HCT116 (cell line): ENCODE results near the gene ANXA2. TPM values are rescaled to one million over a fixed set of nuclear protein-coding genes. Genes with fewer than 3 reads are reported as not detected.
A peak's percentile ranks its signal among the peaks of the same experiment; 100 is the strongest.

Experiments used
- ATAC-seq: fragments of 200-7000 bp; cut with Tn5 transposase; 2 replicates; pipeline ENCODE4 v1.9.1; 2020; ENCODE audit warnings: mild to moderate bottlenecking, moderate library complexity
- Bru-seq: library from RNA; stranded (reverse); fragments of 400-500 nt; gene quantifications from one replicate; lab custom pipeline; 2021; lab: Mats Ljungman, UMichigan
- BruChase-seq, 2 experiments: library from RNA; stranded (reverse); fragments of 400-500 nt; gene quantifications; one replicate each; lab custom pipeline; 2021; lab: Mats Ljungman, UMichigan
- BruUV-seq: library from RNA; stranded (reverse); fragments of 400-500 nt; replicated peaks from 2 replicates; lab custom pipeline; 2021; lab: Mats Ljungman, UMichigan
- CTCF ChIA-PET: fragments of 300-600 bp; sonication (Branson Sonifier 250); formaldehyde crosslinking; loops from one replicate; lab custom pipeline; 2021; ENCODE audit warnings: antibody characterized with exemption; lab: Charles Lee
- POLR2A ChIA-PET: fragments of 300-600, 350-600 bp; sonication (Branson Sonifier 250); formaldehyde crosslinking; loops from one replicate; lab custom pipeline; 2021; ENCODE audit warnings: antibody characterized with exemption; lab: Charles Lee
- RAD21 ChIA-PET, 2 experiments: fragments of 300-600 bp; sonication (Branson Sonifier 250); formaldehyde crosslinking; loops; one replicate each; lab custom pipeline; 2023; ENCODE audit warnings: low total read pairs in 2 of 2; ENCODE audit not compliant: uncharacterized antibody in 2 of 2, unreplicated experiment in 2 of 2, low non-redundant PET in 1 of 2; lab: Charles Lee
- DNase-seq: peaks from one replicate; pipeline ENCODE4 v3.0.0-alpha.2; 2010; ENCODE audit warnings: low read depth, low spot score
- H2AFZ ChIP-seq: fragments of 200-600 bp; shearing (Covaris generic), sonication (generic); 2 replicates; pipeline ENCODE4 v1.6.1; 2017; ENCODE audit warnings: low read depth, mixed run types, mixed read lengths, antibody characterized with exemption, low read length; ENCODE audit not compliant: poor library complexity, severe bottlenecking
- H3K27ac ChIP-seq: 2 replicates; pipeline ENCODE4 v1.5.1; 2012; ENCODE audit warnings: low read depth, low read length
- H3K27me3 ChIP-seq: fragments of 200-600 bp; sonication (generic); 2 replicates; pipeline ENCODE4 v1.6.1; 2016; ENCODE audit warnings: mixed run types, low read length, mixed read lengths; ENCODE audit not compliant: insufficient read depth
- H3K36me3 ChIP-seq, 2 experiments: fragments of 200-500 bp in 1 of 2; fragments of 200-600 bp in 1 of 2; sonication (Bioruptor generic) in 1 of 2; sonication (generic) in 1 of 2; 2 replicates each; pipeline versions ENCODE4 v1.5.1 to v1.6.1; 2014 to 2016; ENCODE audit warnings: low read length in 2 of 2, inconsistent platforms in 1 of 2, mixed read lengths in 1 of 2, mixed run types in 1 of 2; ENCODE audit not compliant: insufficient read depth in 2 of 2, control insufficient read depth in 1 of 2
- H3K4me1 ChIP-seq, 2 experiments: fragments of 200-600 bp in 1 of 2; sonication (generic) in 1 of 2; 2 replicates each; pipeline versions ENCODE4 v1.5.1 to v1.6.1; 2012 to 2017; ENCODE audit warnings: low read length in 2 of 2, inconsistent platforms in 1 of 2, mild to moderate bottlenecking in 1 of 2, mixed read lengths in 1 of 2, mixed run types in 1 of 2, moderate library complexity in 1 of 2; ENCODE audit not compliant: insufficient read depth in 2 of 2, control insufficient read depth in 1 of 2
- H3K4me2 ChIP-seq: fragments of 200-600 bp; sonication (generic); 2 replicates; pipeline ENCODE4 v1.6.1; 2017; ENCODE audit warnings: mixed run types, low read length, mixed read lengths
- H3K4me3 ChIP-seq, 2 experiments: fragments of 200-600 bp in 1 of 2; sonication (generic) in 1 of 2; replicated peaks in 1 of 2; 2 replicates each; pipeline ENCODE4 v1.5.1; 2011 to 2016; ENCODE audit warnings: low read length in 2 of 2, control low read depth in 1 of 2, low read depth in 1 of 2, mild to moderate bottlenecking in 1 of 2, mixed read lengths in 1 of 2, mixed run types in 1 of 2
- H3K79me2 ChIP-seq: fragments of 200-600 bp; sonication (generic); 2 replicates; pipeline ENCODE4 v1.6.1; 2017; ENCODE audit warnings: mild to moderate bottlenecking, mixed run types, low read length, moderate library complexity, mixed read lengths; ENCODE audit not compliant: insufficient read depth
- H3K9ac ChIP-seq: fragments of 200-600 bp; sonication (generic); 2 replicates; pipeline ENCODE4 v1.6.1; 2016; ENCODE audit warnings: low read length, mixed read lengths
- H3K9me2 ChIP-seq: fragments of 200-600 bp; sonication (generic), shearing (Covaris generic); 2 replicates; pipeline ENCODE4 v1.6.1; 2017; ENCODE audit warnings: mixed run types, mild to moderate bottlenecking, moderate library complexity; ENCODE audit not compliant: insufficient read depth
- H3K9me3 ChIP-seq, 2 experiments: fragments of 200-500 bp in 1 of 2; fragments of 200-600 bp in 1 of 2; sonication (Bioruptor generic) in 1 of 2; sonication (generic) in 1 of 2; 2 replicates each; pipeline ENCODE4 v1.6.1; 2014 to 2017; ENCODE audit warnings: low read length in 2 of 2, mixed read lengths in 2 of 2, inconsistent platforms in 1 of 2, low read depth in 1 of 2, mild to moderate bottlenecking in 1 of 2, mixed run types in 1 of 2, moderate library complexity in 1 of 2; ENCODE audit not compliant: control insufficient read depth in 1 of 2, insufficient read depth in 1 of 2
- H4K20me1 ChIP-seq: fragments of 200-600 bp; sonication (generic), shearing (Covaris generic); 2 replicates; pipeline ENCODE4 v1.6.1; 2017; ENCODE audit warnings: mixed run types, mild to moderate bottlenecking, moderate library complexity; ENCODE audit not compliant: insufficient read depth
- CBX3 ChIP-seq: IDR thresholded peaks from 2 replicates; pipeline ENCODE4 v1.6.1; 2012; ENCODE audit warnings: low read depth
- CEBPB ChIP-seq: IDR thresholded peaks from 2 replicates; pipeline ENCODE4 v1.6.1; 2012; ENCODE audit warnings: low read depth
- EGR1 ChIP-seq: IDR thresholded peaks from 2 replicates; pipeline ENCODE4 v1.6.1; 2012; ENCODE audit warnings: low read depth
- ELF1 ChIP-seq: IDR thresholded peaks from 2 replicates; pipeline ENCODE4 v1.6.1; 2012; ENCODE audit warnings: low read depth, borderline replicate concordance
- EZH2 ChIP-seq: fragments of 200-600 bp; sonication (generic); IDR thresholded peaks from 2 replicates; pipeline ENCODE4 v1.6.1; 2017; ENCODE audit warnings: antibody characterized with exemption, mixed run types
- FOSL1 ChIP-seq: IDR thresholded peaks from 2 replicates; pipeline ENCODE4 v1.6.1; 2012; ENCODE audit warnings: low read depth
- JUND ChIP-seq: IDR thresholded peaks from 2 replicates; pipeline ENCODE4 v1.6.1; 2012
- POLR2A ChIP-seq: IDR thresholded peaks from 2 replicates; pipeline ENCODE4 v1.7.0; 2011; ENCODE audit warnings: borderline replicate concordance; ENCODE audit not compliant: insufficient read depth, insufficient read length; ENCODE audit errors: extremely low read depth
- POLR2AphosphoS5 ChIP-seq: IDR thresholded peaks from 2 replicates; pipeline ENCODE4 v1.6.1; 2011; ENCODE audit warnings: mild to moderate bottlenecking, low read depth, low read length, moderate library complexity
- RAD21 ChIP-seq: IDR thresholded peaks from 2 replicates; pipeline ENCODE4 v1.6.1; 2012; ENCODE audit warnings: low read depth, mild to moderate bottlenecking
- SIN3A ChIP-seq: IDR thresholded peaks from 2 replicates; pipeline ENCODE4 v1.6.1; 2012; ENCODE audit warnings: low read depth
- SP1 ChIP-seq: IDR thresholded peaks from 2 replicates; pipeline ENCODE4 v1.6.1; 2012; ENCODE audit warnings: low read depth
- TCF7L2 ChIP-seq: IDR thresholded peaks from 2 replicates; pipeline ENCODE4 v1.7.0; 2011; ENCODE audit warnings: borderline replicate concordance, inconsistent platforms; ENCODE audit not compliant: insufficient read depth, insufficient read length; ENCODE audit errors: extremely low read depth
- YY1 ChIP-seq: IDR thresholded peaks from 2 replicates; pipeline ENCODE4 v1.6.1; 2011; ENCODE audit warnings: low read length, low read depth, moderate library complexity, mild to moderate bottlenecking; ENCODE audit not compliant: insufficient replicate concordance; ENCODE audit errors: extremely low read depth
- ZFX ChIP-seq: fragments of 450-650 bp; IDR thresholded peaks from 2 replicates; pipeline ENCODE4 v1.6.1; 2017
- ZNF274 ChIP-seq: fragments of 200-500 bp; sonication (Bioruptor generic); IDR thresholded peaks from 2 replicates; pipeline ENCODE4 v1.6.1; 2014; ENCODE audit warnings: mild to moderate bottlenecking, low read depth, low read length, inconsistent platforms
- intact Hi-C: fragments of 100-400 bp; cut with micrococcal nuclease; formaldehyde crosslinking; loops from 2 replicates; pipeline ENCODE4 v1.10.0; 2022
- long read RNA-seq: library from polyadenylated mRNA; unstranded; transcript quantifications from one replicate; pipeline ENCODE4 v2.0.0, GENCODE V29; 2021; ENCODE audit not compliant: unreplicated experiment
- polyA plus RNA-seq: library from polyadenylated mRNA; unstranded; fragments of >200 nt; gene quantifications from 2 replicates; pipeline ENCODE4 v1.2.1, GENCODE V29; 2012; ENCODE audit warnings: missing spikeins
- total RNA-seq: library from RNA; stranded (reverse); gene quantifications from one replicate; pipeline ENCODE4 v1.2.1, GENCODE V29; 2021; ENCODE audit not compliant: unreplicated experiment
- TF ChIP-seq, protein P1 (sequence below): IDR thresholded peaks from 2 replicates; pipeline ENCODE4 v1.6.1; 2011; ENCODE audit warnings: mild to moderate bottlenecking, low read length, moderate library complexity; ENCODE audit not compliant: insufficient replicate concordance; ENCODE audit errors: extremely low read depth
- TF ChIP-seq, protein P2 (sequence below): IDR thresholded peaks from 2 replicates; pipeline ENCODE4 v1.6.1; 2012
- TF ChIP-seq, protein P3 (sequence below): IDR thresholded peaks from 2 replicates; pipeline ENCODE4 v1.6.1; 2012

ANXA2 gene
- total RNA-seq (1,298 TPM), Bru-seq, nascent RNA (percentile 99 among the genes with signal in this experiment), BruChase-seq, experiment 1, labeled RNA remaining after a 6-hour chase (percentile 97 among the genes with signal in this experiment), BruChase-seq, experiment 2, labeled RNA remaining after a 2-hour chase (percentile 95 among the genes with signal in this experiment)
- polyA plus RNA-seq, result 1,797 and 1,965 TPM in 2 replicates
- long read RNA-seq, transcript ANXA2-204 (13 exons, 1,435 nt), result major isoform, 2,017 of 2,673 reads
- long read RNA-seq, transcript ANXA2-202 (14 exons, 1,676 nt), result minor isoform, 9 of 2,673 reads
- long read RNA-seq, transcript ANXA2-201 (13 exons, 1,444 nt), result minor isoform, 17 of 2,673 reads
- long read RNA-seq, transcript ANXA2-203 (14 exons, 1,444 nt), result minor isoform, 271 of 2,673 reads
- long read RNA-seq, partial matches to known transcripts, result 182 of 2,673 reads
- long read RNA-seq, other reads (novel, unspliced or antisense), result 169 of 2,673 reads

DNA sequence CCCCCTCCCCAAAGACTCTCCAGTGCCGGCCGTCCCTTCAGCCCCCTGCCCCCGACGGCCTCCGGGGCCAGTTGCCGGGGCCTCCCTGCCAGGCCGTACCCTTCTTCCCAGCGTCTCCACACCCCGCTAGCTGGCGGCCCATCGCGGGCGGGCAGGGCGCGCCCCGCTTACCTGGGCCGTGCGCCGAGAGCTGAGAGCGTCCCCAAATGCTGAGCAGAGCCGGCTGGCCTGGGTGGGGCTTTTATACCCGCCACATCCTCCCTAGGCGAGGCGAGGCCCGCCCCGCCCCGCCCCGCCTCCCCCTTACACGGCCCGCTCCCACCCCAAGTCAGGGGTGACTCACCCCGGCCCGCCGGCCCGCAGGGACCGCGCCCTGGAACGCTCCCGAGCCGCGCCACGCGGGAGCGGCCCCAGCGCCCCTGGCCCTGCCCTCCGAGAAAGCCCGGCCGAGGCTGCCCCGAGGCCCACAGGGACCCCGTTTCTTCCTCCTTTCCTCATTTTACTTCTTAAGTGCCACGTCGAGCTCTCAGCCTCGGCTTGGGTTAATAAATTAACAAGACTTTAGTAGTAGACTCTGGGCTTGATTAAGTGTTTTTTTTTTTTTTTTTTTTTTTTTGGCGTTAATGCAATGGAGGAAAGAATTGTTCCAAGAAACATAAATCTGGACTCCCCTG is at the start of gene ANXA2:
ANXA2 (minus strand) TSS at position 215 of the 674 bp plus-strand sequence. CDS start 11,911 bp downstream, outside the sequence.
- Histone ChIP-seq H3K9me2 (no peaks in the 10 kb centered on the region), H3K4me2 (peak within 1 kb of the TSS; percentile 92), H3K79me2 (peaks cover 41% of the 10 kb centered on the region), H3K27me3 (no peaks in the 10 kb centered on the region), H3K4me3 (peak within 1 kb of the TSS; percentile 61 to 65), H4K20me1 (no peaks in the 10 kb centered on the region), H3K9me3 (no peaks in the 10 kb centered on the region), H3K9ac (peak within 1 kb of the TSS; percentile 97), H3K4me1 (peaks cover 61 to 85% of the 10 kb centered on the region in 2 experiments), H3K27ac (peak within 1 kb of the TSS; percentile 96), H2AFZ (no peak within 1 kb of the TSS)
- peak; percentile 70 for DNase-seq
- intact Hi-C loops, result no loop called here
- ChIA-PET CTCF (no interaction called here), POLR2A (interaction anchor here (0.6 to 3.9 kb wide), 13 partner anchors 9 to 1698 kb away, joined by 3 to 49 read pairs (median 4); no protein-coding TSS in a partner anchor)
- TF ChIP-seq EZH2 (no peak), SIN3A (no peak), SP1 (no peak), POLR2A (peak; percentile 53), TCF7L2 (no peak), RAD21 (no peak), JUND (no peak), ZFX (peak; percentile 25; the same call in 1 of the 2 replicates), YY1 (no peak), FOSL1 (no peak), CEBPB (no peak), EGR1 (no peak), POLR2AphosphoS5 (peak; percentile 94), ZNF274 (no peak), ELF1 (no peak), CBX3 (no peak)
- TF ChIP-seq, protein P1, sequence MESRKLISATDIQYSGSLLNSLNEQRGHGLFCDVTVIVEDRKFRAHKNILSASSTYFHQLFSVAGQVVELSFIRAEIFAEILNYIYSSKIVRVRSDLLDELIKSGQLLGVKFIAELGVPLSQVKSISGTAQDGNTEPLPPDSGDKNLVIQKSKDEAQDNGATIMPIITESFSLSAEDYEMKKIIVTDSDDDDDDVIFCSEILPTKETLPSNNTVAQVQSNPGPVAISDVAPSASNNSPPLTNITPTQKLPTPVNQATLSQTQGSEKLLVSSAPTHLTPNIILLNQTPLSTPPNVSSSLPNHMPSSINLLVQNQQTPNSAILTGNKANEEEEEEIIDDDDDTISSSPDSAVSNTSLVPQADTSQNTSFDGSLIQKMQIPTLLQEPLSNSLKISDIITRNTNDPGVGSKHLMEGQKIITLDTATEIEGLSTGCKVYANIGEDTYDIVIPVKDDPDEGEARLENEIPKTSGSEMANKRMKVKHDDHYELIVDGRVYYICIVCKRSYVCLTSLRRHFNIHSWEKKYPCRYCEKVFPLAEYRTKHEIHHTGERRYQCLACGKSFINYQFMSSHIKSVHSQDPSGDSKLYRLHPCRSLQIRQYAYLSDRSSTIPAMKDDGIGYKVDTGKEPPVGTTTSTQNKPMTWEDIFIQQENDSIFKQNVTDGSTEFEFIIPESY, result no peak
- TF ChIP-seq, protein P2, sequence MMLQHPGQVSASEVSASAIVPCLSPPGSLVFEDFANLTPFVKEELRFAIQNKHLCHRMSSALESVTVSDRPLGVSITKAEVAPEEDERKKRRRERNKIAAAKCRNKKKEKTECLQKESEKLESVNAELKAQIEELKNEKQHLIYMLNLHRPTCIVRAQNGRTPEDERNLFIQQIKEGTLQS, result no peak
- TF ChIP-seq, protein P3, sequence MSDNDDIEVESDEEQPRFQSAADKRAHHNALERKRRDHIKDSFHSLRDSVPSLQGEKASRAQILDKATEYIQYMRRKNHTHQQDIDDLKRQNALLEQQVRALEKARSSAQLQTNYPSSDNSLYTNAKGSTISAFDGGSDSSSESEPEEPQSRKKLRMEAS, result no peak
- TF ChIP-seq, all 23 proteins: peak for 3
- RAD21 ChIA-PET, result no interaction called here
- no TSS peak for BruUV-seq
- peak; percentile 58 for ATAC-seq
- peaks cover 2 to 33% of the 10 kb centered on the region in 2 experiments for H3K36me3 ChIP-seq
